Stimulated activated naive CD8-positive, alpha-beta T cell treated with anti-CD3 and anti-CD28 coated beads, Interleukin-15, amount 100 ng/mL, for 72 hours (primary cell): ENCODE data around the gene IKZF3.
"Not testable (repeated sequence)": the region's sequence is repeated elsewhere in the genome, so short reads cannot be mapped to it uniquely, and the experiment has no call there.

Source experiments
- ATAC-seq: fragments of 150-1000 bp; cut with Tn5 transposase; 2 replicates; pipeline ENCODE4 v1.10.0; 2021; ENCODE audit warnings: mild to moderate bottlenecking, moderate library complexity
- DNase-seq, 2 donors: peaks; one replicate each; pipeline ENCODE4 v3.0.0; 2021 to 2022
- H3K27ac Mint-ChIP-seq, 2 donors: one replicate each; pipeline ENCODE4 v1.8.0; 2022; ENCODE audit warnings: mild to moderate bottlenecking in 2 of 2, mixed read lengths in 2 of 2, moderate library complexity in 2 of 2
- H3K27me3 Mint-ChIP-seq: one replicate; pipeline ENCODE4 v1.8.0; 2022; ENCODE audit warnings: mixed read lengths
- H3K4me1 Mint-ChIP-seq: one replicate; pipeline ENCODE4 v1.8.0; 2022; ENCODE audit warnings: mild to moderate bottlenecking, mixed read lengths
- H3K4me3 Mint-ChIP-seq, 2 donors: one replicate each; pipeline ENCODE4 v1.8.0; 2022; ENCODE audit warnings: mild to moderate bottlenecking in 2 of 2, mixed read lengths in 2 of 2, moderate library complexity in 1 of 2
- H3K9me3 Mint-ChIP-seq, 2 donors: one replicate each; pipeline ENCODE4 v1.8.0; 2022; ENCODE audit warnings: mixed read lengths in 2 of 2

Gene IKZF3

GRCh38 chr17:39782481-39782880, 81.6 kb downstream of the IKZF3 start:
- ATAC-seq (no peak), DNase-seq (no peak)
- H3K27ac Mint-ChIP-seq: no peak overlapping the region
- H3K4me3 Mint-ChIP-seq: no peak overlapping the region
- H3K27me3 Mint-ChIP-seq: no peaks in the 10 kb centered on the region
- H3K9me3 Mint-ChIP-seq: no peaks in the 10 kb centered on the region
- H3K4me1 Mint-ChIP-seq: peaks cover 57% of the 10 kb centered on the region

DNA sequence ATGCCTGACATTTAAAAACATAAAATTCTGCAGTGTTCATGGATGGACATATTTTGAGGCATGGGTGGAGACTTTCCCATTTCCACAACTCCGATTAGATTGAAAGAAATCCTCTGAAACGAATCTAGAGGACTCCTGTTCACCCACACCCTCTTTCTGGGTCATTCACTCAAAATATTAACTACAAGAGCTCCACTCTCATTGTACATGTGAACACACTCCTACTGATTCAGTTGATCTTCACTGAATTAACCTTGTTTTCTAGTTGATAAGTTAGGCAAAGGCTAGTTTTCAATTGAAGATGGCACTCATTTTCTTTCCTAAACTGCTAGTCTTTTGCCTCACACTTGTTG, 82.3 kb downstream of the IKZF3 start:
- ATAC-seq (no peak), DNase-seq (no peak)
- no peak overlapping the region for H3K27ac Mint-ChIP-seq
- H3K4me1 Mint-ChIP-seq: peaks cover 57% of the 10 kb centered on the region
- H3K4me3 Mint-ChIP-seq: no peak overlapping the region
- H3K27me3 Mint-ChIP-seq: no peaks in the 10 kb centered on the region
- no peaks in the 10 kb centered on the region for H3K9me3 Mint-ChIP-seq

DNA sequence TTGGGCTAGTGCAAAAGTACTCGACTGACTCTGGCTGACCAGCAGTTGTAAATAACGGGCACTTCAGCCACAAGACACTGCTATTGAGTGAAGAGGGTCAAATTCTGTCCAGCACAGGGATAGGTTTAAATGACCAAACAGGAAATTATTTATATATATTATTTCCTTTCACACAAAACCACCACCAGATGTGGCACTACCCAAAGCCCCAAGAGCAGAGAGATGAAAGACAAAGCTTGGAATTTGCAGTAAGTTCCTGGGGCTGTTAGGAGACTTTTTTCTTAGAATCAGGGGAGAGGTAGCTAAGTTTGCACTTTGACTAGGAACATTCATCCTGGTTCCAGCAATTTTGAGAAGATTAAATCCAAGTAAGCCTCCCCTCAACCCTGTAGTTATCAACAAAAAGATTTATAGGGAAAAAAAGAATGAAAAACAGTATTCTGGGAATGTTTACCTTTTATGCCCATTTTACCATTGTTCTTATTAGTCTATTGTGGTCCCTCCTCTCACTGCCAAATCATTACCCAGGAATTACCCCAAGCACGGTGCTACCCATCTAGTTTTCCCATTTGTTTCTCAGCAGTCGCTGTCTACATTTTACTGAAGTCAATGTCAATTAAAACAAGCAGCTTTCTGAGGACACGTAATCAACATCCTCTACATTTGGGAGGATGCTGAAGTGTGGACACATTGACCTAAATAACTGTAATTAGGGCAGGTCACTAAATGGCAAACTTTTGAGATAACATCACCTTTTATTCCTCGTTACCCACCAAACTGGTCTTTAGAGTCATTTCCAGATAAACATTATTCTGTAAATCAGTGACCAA, 82.9 kb downstream of the IKZF3 start:
- Mint-ChIP-seq H3K27me3 (no peaks in the 10 kb centered on the region), H3K9me3 (no peaks in the 10 kb centered on the region), H3K27ac (peak overlapping the region in 1 of 2 donors; percentile 94), H3K4me1 (peaks cover 63% of the 10 kb centered on the region), H3K4me3 (no peak overlapping the region)
- ATAC-seq (no peak), DNase-seq (no peak)

- Mint-ChIP-seq H3K27ac (peak overlapping the region; percentile 33 to 80), H3K4me1 (peaks cover 92% of the 10 kb centered on the region), H3K4me3 (peak overlapping the region; percentile 72 to 85), H3K27me3 (no peaks in the 10 kb centered on the region), H3K9me3 (no peaks in the 10 kb centered on the region)
- DNase-seq: no peak
- ATAC-seq: peak; percentile 79
Measured at GRCh38 chr17:39777534-39778365, 86.4 kb downstream of the IKZF3 start.

- H3K9me3 Mint-ChIP-seq: no peaks in the 10 kb centered on the region
- peak; percentile 37 for ATAC-seq
Measured at GRCh38 chr17:39776252-39776651, 87.9 kb downstream of the IKZF3 start.

DNA sequence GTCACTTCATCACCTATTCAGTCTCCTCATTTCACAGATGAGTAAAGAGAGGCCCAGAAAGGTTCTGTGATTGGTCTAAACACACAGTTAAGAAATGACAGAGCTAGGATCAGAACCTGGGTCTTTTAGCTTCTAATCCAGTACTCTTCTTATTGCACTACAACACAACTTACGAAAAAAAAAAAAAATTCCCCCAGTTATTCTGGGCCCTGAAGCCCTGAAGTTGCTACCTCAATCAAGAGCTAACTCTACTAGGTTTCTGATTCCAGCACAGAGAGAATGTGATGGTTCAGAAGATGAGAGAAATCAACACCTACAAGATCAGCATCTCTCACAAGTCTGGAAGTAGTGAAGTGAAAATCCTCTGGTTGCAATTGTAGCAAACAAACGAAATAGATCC, 89.1 kb downstream of the IKZF3 start:
- Mint-ChIP-seq H3K9me3 (no peaks in the 10 kb centered on the region), H3K27ac (peak overlapping the region; percentile 15 to 89), H3K4me1 (peaks cover 95% of the 10 kb centered on the region), H3K4me3 (peak overlapping the region; percentile 72), H3K27me3 (no peaks in the 10 kb centered on the region)
- ATAC-seq (no peak), DNase-seq (no peak)

More at GRCh38 chr17:39776252-39776651, 87.9 kb downstream of the IKZF3 start:
- Mint-ChIP-seq H3K27ac (peak overlapping the region; percentile 77 to 89), H3K27me3 (no peaks in the 10 kb centered on the region), H3K4me3 (peak overlapping the region; percentile 72 to 85), H3K4me1 (peaks cover 92% of the 10 kb centered on the region)
- no peak for DNase-seq

GRCh38 chr17:39774047-39774446, 90.1 kb downstream of the IKZF3 start:
- H3K27me3 Mint-ChIP-seq: no peaks in the 10 kb centered on the region
- ATAC-seq (no peak), DNase-seq (no peak)
- H3K4me3 Mint-ChIP-seq: peak overlapping the region in 1 of 2 donors; percentile 62
- peak overlapping the region; percentile 27 to 88 for H3K27ac Mint-ChIP-seq
- peaks cover 99% of the 10 kb centered on the region for H3K4me1 Mint-ChIP-seq
- no peaks in the 10 kb centered on the region for H3K9me3 Mint-ChIP-seq

DNA sequence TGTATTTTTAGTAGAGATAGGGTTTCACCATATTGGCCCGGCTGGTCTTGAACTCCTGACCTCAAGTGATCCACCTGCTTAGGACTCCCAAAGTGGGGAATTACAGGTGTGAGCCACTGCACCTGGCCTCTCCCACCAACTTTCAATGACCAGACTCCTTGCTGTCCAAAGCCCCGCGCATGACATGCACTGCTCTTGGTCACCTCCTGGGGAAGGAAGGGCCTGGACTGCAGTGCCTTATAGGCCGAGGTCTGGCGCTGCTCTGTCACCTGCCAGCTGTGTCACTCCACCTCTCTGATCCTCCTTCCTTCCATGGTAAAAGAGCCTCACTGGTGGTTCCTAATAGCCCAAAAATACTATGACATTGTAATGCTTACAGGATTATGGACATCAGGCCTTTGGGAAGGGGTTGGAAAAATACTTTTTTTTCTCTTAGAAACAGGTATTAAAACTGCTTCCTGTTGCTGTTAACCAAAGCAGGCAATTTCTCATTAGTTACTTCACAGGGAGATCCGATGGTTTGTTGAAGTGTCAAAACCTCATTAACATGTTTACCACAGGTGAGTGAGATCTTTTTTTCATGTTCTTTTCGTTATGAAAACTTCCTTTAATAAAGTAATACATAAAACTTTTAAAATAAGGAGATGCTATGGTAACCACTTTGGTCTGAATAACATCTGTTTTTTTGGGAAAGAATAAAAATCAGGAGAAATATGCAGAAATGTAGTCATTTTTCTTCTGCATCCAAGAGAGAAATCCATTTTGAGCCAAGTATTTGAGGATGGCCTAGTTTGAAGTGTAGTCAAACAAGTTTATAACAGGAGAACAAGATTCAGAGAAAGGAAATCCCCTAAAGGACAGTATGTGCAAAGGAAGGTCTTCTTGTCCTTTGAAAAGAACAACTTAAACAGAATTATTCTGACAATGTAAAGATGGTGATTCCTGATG, 90.9 kb downstream of the IKZF3 start:
- Mint-ChIP-seq H3K4me1 (peaks cover 100% of the 10 kb centered on the region), H3K9me3 (no peaks in the 10 kb centered on the region), H3K4me3 (peak overlapping the region; percentile 66 to 75), H3K27me3 (no peaks in the 10 kb centered on the region), H3K27ac (peak overlapping the region; percentile 69 to 93)
- no peak for DNase-seq
- no peak for ATAC-seq

DNA sequence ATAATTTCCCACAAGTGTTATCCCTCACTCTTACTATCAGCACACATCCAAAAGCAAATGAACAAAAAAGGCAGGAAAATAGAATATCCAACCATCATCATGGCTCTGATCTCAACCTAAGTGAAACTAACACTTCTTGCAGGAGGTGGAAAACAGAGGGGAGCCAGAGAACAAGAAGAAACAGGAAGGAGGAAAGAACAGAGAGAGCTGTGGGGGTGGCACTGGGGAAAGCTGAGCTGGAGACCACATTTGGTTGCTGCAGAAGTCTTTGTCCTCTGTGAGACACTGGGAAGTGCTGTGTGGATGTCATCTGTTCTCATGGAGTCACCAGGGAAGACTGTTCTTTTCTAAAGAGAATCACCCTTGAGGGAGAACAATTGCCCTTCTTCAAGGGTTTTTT, 91.7 kb downstream of the IKZF3 start:
- peaks cover 100% of the 10 kb centered on the region for H3K4me1 Mint-ChIP-seq
- H3K27me3 Mint-ChIP-seq: no peaks in the 10 kb centered on the region
- H3K9me3 Mint-ChIP-seq: no peaks in the 10 kb centered on the region
- DNase-seq (no peak), ATAC-seq (no peak)
- peak overlapping the region; percentile 59 to 77 for H3K27ac Mint-ChIP-seq
- H3K4me3 Mint-ChIP-seq: peak overlapping the region; percentile 66 to 75

DNA sequence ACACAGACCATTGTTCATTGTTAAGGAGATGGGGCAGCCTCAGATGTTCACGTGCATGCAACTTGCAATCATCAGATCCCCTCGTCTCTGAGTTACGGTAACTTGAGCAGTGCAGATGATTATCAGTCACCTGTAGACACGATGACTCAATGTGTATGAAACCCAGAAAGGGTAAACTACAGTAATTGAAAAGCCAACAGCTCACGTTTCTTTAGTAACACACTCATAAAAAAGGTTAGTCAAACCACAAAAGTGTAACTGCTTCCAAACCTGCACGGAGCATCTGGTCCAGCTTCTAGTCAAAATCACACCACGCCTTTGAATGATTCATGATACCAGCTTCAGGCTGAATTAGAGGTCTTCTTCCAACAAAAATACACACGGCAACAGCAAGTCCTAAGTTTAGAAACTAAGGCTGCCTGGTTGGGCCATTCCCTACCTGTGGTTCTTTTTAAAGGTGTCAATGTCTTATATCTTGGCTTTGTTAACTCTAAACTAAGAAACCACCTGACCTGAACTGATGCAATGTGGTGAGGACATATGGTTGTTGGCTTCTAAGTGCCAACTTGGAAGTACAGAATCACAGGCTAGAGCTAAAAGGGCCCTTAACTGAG, 94.0 kb downstream of the IKZF3 start:
- no peaks in the 10 kb centered on the region for H3K9me3 Mint-ChIP-seq
- DNase-seq (peak; percentile 71 to 84), ATAC-seq (peak; percentile 90)
- H3K27ac Mint-ChIP-seq: peak overlapping the region; percentile 63 to 75
- H3K27me3 Mint-ChIP-seq: no peaks in the 10 kb centered on the region
- H3K4me3 Mint-ChIP-seq: peak overlapping the region; percentile 5 to 30
- peaks cover 100% of the 10 kb centered on the region for H3K4me1 Mint-ChIP-seq

- peaks cover 89% of the 10 kb centered on the region for H3K4me1 Mint-ChIP-seq
- DNase-seq (no peak), ATAC-seq (no peak)
- no peaks in the 10 kb centered on the region for H3K27me3 Mint-ChIP-seq
- H3K9me3 Mint-ChIP-seq: no peaks in the 10 kb centered on the region
- H3K4me3 Mint-ChIP-seq: peak overlapping the region; percentile 32 to 54
- H3K27ac Mint-ChIP-seq: peak overlapping the region; percentile 76 to 80
Measured at GRCh38 chr17:39767147-39767546, 97.0 kb downstream of the IKZF3 start.

DNA sequence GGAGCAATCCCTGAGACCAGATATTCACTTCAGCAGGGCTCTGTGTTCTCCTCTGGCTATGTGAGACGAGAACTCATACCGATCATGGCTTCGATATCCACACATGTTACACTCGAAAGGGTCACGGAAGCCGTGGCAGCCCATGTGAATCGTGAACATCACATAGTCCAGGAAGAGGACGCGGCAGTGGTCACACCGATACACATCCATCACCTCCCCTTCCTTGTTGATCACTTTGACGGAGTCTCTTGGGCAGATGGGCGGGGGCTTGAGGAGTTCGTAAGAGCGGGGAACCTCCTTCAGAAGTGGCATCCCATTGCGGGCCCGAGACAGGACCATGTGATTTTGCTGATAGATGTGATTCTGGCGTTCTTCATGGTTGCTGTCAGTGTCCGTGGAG, 98.3 kb downstream of the IKZF3 start:
- ATAC-seq: no peak
- Mint-ChIP-seq H3K4me3 (no peak overlapping the region), H3K27me3 (no peaks in the 10 kb centered on the region)

DNA sequence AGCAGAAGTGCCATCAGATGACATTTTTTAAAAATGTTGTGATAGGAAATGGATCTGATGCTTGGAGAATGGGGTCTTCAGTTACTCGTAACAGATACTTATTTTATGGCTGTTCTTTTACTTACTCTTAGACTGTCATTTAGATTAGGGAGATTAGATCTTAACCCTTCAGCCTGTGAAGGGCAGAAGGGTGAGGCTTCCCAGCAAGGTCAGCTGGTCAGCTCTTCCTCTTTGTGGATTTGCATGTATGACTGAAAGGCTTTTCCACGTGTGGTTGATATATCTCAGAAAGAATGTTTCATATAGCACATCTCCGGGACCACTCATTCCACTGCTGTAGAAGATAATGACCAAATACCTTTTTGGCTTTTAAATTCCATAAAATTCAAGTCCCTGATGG, 98.9 kb downstream of the IKZF3 start:
- Mint-ChIP-seq H3K27ac (no peak overlapping the region), H3K4me1 (peaks cover 88% of the 10 kb centered on the region), H3K27me3 (no peaks in the 10 kb centered on the region), H3K4me3 (no peak overlapping the region), H3K9me3 (no peaks in the 10 kb centered on the region)
- no peak for DNase-seq
- ATAC-seq: no peak

More for the DNA sequence above, 98.3 kb downstream of the IKZF3 start:
- DNase-seq: no peak
- Mint-ChIP-seq H3K9me3 (no peaks in the 10 kb centered on the region), H3K27ac (no peak overlapping the region), H3K4me1 (peaks cover 88% of the 10 kb centered on the region)

- peaks cover 87% of the 10 kb centered on the region for H3K4me1 Mint-ChIP-seq
- not testable (repeated sequence) for DNase-seq, H3K27ac Mint-ChIP-seq, H3K9me3 Mint-ChIP-seq, ATAC-seq, H3K27me3 Mint-ChIP-seq, H3K4me3 Mint-ChIP-seq
Measured at GRCh38 chr17:39764171-39764570, 99.9 kb downstream of the IKZF3 start.
